SK-N-SH (cell line): Measurements from ENCODE around the gene KIF6. TPM values are rescaled to one million over a fixed set of nuclear protein-coding genes. Genes with fewer than 3 reads are reported as not detected.
"Not testable (repeated sequence)": the region's sequence is repeated elsewhere in the genome, so short reads cannot be mapped to it uniquely, and the experiment has no call there.

Source experiments
- CTCF ChIA-PET: fragments of 300-600, 350-600 bp; formaldehyde crosslinking; extraction: SDS; loops from one replicate; lab custom pipeline; 2021; lab: Yijun Ruan, JAX
- POLR2A ChIA-PET: fragments of 350-600 bp; sonication (Branson Sonifier 250); formaldehyde crosslinking; extraction: SDS; loops from one replicate; lab custom pipeline; 2020; ENCODE audit warnings: antibody characterized with exemption, inconsistent platforms; lab: Yijun Ruan, JAX
- DNase-seq: peaks from one replicate; pipeline ENCODE4 v3.0.0; 2012
- H2AFZ ChIP-seq: fragments of 200-600 bp; sonication (generic); 2 replicates; pipeline ENCODE4 v1.8.1; 2016; ENCODE audit warnings: antibody characterized with exemption, mild to moderate bottlenecking, low read depth
- H3F3A ChIP-seq: fragments of 200-600 bp; sonication (generic); replicated peaks from 2 replicates; pipeline ENCODE3; 2016; ENCODE audit warnings: antibody characterized with exemption, mild to moderate bottlenecking; ENCODE audit not compliant: insufficient read depth
- H3K27ac ChIP-seq, 2 experiments: fragments of 200-500 bp in 1 of 2; fragments of 200-600 bp in 1 of 2; sonication (Bioruptor generic) in 1 of 2; sonication (generic), shearing (Covaris generic) in 1 of 2; 2 replicates each; pipeline versions ENCODE4 v1.5.1 to v1.6.1; 2014 to 2016; ENCODE audit warnings: low read depth in 2 of 2, inconsistent platforms in 1 of 2, low read length in 1 of 2, mild to moderate bottlenecking in 1 of 2, mixed read lengths in 1 of 2
- H3K27me3 ChIP-seq: fragments of 200-600 bp; sonication (generic), shearing (Covaris generic); 2 replicates; pipeline ENCODE4 v1.6.1; 2016; ENCODE audit warnings: mixed run types; ENCODE audit not compliant: insufficient read depth
- H3K36me3 ChIP-seq, 2 experiments: fragments of 200-500 bp in 1 of 2; fragments of 200-600 bp in 1 of 2; sonication (Bioruptor generic) in 1 of 2; sonication (generic) in 1 of 2; replicated peaks in 1 of 2; 2 replicates each; pipeline versions ENCODE3 to v1.5.1; 2014 to 2016; ENCODE audit warnings: low read length in 1 of 2, mild to moderate bottlenecking in 1 of 2; ENCODE audit not compliant: insufficient read depth in 2 of 2, control insufficient read depth in 1 of 2
- H3K4me1 ChIP-seq, 2 experiments: fragments of 200-500 bp in 1 of 2; fragments of 200-600 bp in 1 of 2; sonication (Bioruptor generic) in 1 of 2; sonication (generic), shearing (Covaris generic) in 1 of 2; 2 replicates each; pipeline versions ENCODE4 v1.5.1 to v1.6.1; 2014 to 2016; ENCODE audit warnings: low read depth in 1 of 2, low read length in 1 of 2, mixed run types in 1 of 2; ENCODE audit not compliant: insufficient read depth in 2 of 2, control insufficient read depth in 1 of 2
- H3K4me2 ChIP-seq: fragments of 200-600 bp; sonication (generic), shearing (Covaris generic); 2 replicates; pipeline ENCODE4 v1.6.1; 2017; ENCODE audit warnings: mixed run types
- H3K4me3 ChIP-seq, 2 experiments: fragments of 200-500 bp in 1 of 2; fragments of 200-600 bp in 1 of 2; sonication (Bioruptor generic) in 1 of 2; sonication (generic), shearing (Covaris generic) in 1 of 2; 2 replicates each; pipeline versions ENCODE4 v1.5.1 to v1.8.1; 2014 to 2016; ENCODE audit warnings: low read depth in 2 of 2, inconsistent platforms in 1 of 2, low read length in 1 of 2, mild to moderate bottlenecking in 1 of 2, mixed read lengths in 1 of 2, moderate library complexity in 1 of 2
- H3K79me2 ChIP-seq: fragments of 200-600 bp; sonication (generic); 2 replicates; pipeline ENCODE4 v1.8.1; 2017; ENCODE audit warnings: mild to moderate bottlenecking; ENCODE audit not compliant: insufficient read depth
- H3K9ac ChIP-seq: fragments of 200-600 bp; sonication (generic); 2 replicates; pipeline ENCODE4 v1.6.1; 2017; ENCODE audit warnings: mixed run types
- H3K9me2 ChIP-seq: fragments of 200-600 bp; sonication (generic); 2 replicates; pipeline ENCODE4 v1.6.1; 2017; ENCODE audit warnings: mixed run types
- H3K9me3 ChIP-seq: fragments of 200-600 bp; sonication (generic); 2 replicates; pipeline ENCODE4 v1.6.1; 2017; ENCODE audit warnings: mixed run types, mild to moderate bottlenecking, moderate library complexity
- H4K20me1 ChIP-seq: fragments of 200-600 bp; sonication (generic); 2 replicates; pipeline ENCODE4 v1.6.1; 2017; ENCODE audit warnings: mild to moderate bottlenecking, mixed run types; ENCODE audit not compliant: insufficient read depth
- EP300 ChIP-seq, 2 experiments: IDR thresholded peaks; 2 replicates each; pipeline versions ENCODE4 v1.4.0 to v1.6.1; 2012; ENCODE audit warnings: borderline replicate concordance in 1 of 2, low read depth in 1 of 2, low read length in 1 of 2
- FOSL2 ChIP-seq: IDR thresholded peaks from 2 replicates; pipeline ENCODE4 v1.4.0; 2012; ENCODE audit warnings: low read depth, mild to moderate bottlenecking, moderate library complexity, borderline replicate concordance
- IRF3 ChIP-seq: fragments of 150-350 bp; IDR thresholded peaks from 2 replicates; pipeline ENCODE4 v1.6.1; 2016; ENCODE audit warnings: mild to moderate bottlenecking, low read depth, low read length
- POLR2AphosphoS5 ChIP-seq: IDR thresholded peaks from 2 replicates; pipeline ENCODE4 v1.6.1; 2012; ENCODE audit warnings: low read depth, low read length
- TAF1 ChIP-seq: IDR thresholded peaks from 2 replicates; pipeline ENCODE4 v1.6.1; 2012; ENCODE audit warnings: low read depth, mild to moderate bottlenecking, low read length, moderate library complexity, borderline replicate concordance
- WGBS: methylation state at CpG from one replicate; pipeline ENCODE4 v1.1.6; 2017; ENCODE audit warnings: low lambda C conversion rate; 5-methylcytosine and 5-hydroxymethylcytosine counted together
- polyA plus RNA-seq, 3 experiments: library from polyadenylated mRNA; depleted of rRNA; stranded (reverse); fragments of >200 nt; gene quantifications; 2 replicates each; pipeline ENCODE4 v1.2.3, GENCODE V29; 2012
- TF ChIP-seq, protein P1 (sequence below): IDR thresholded peaks from 2 replicates; pipeline ENCODE4; 2012
- TF ChIP-seq, protein P2 (sequence below): IDR thresholded peaks from 2 replicates; pipeline ENCODE4 v1.4.0; 2012; ENCODE audit warnings: low read depth

Gene KIF6
- polyA plus RNA-seq, 1 of the 3 experiments (the other 2 are of a cell fraction), result 0.13 TPM

GRCh38 chr6:39678914-39679313 is 46.3 kb downstream of the KIF6 start:
- Histone ChIP-seq H3K79me2 (no peaks in the 10 kb centered on the region), H3K4me2 (no peak overlapping the region), H2AFZ (no peak overlapping the region), H3K9me3 (no peaks in the 10 kb centered on the region; the same call in 1 of the 2 replicates), H3K36me3 (no peaks in the 10 kb centered on the region), H4K20me1 (no peaks in the 10 kb centered on the region), H3K4me1 (peaks cover 0 to 3% of the 10 kb centered on the region in 2 experiments; a peak in 2 of 4 replicates), H3F3A (no peaks in the 10 kb centered on the region), H3K9ac (no peak overlapping the region), H3K27me3 (no peaks in the 10 kb centered on the region)
- DNase-seq, result peak; percentile 5
- POLR2A ChIA-PET, result no interaction called here
- WGBS, result 45% methylated on average over 2 of the region's 2 CpGs
- TF ChIP-seq EP300 (IDR thresholded peaks at IDR 0.05; ENCODE audit: borderline replicate concordance in 1 of 2, low read depth in 1 of 2, low read length in 1 of 2), result peak in 1 of 2 experiments; percentile 25; a peak in 1 of 4 replicates
- TF ChIP-seq FOSL2, result no peak
- TF ChIP-seq, protein P1, sequence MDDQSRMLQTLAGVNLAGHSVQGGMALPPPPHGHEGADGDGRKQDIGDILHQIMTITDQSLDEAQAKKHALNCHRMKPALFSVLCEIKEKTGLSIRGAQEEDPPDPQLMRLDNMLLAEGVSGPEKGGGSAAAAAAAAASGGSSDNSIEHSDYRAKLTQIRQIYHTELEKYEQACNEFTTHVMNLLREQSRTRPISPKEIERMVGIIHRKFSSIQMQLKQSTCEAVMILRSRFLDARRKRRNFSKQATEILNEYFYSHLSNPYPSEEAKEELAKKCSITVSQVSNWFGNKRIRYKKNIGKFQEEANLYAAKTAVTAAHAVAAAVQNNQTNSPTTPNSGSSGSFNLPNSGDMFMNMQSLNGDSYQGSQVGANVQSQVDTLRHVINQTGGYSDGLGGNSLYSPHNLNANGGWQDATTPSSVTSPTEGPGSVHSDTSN, result no peak
- no peak for TF ChIP-seq TAF1
- TF ChIP-seq, all 33 proteins: peak for 1
- Histone ChIP-seq H3K9me2 (no peaks in the 10 kb centered on the region), H3K4me3 (no peak overlapping the region), H3K27ac (peak overlapping the region in 1 of 2 experiments; percentile 47; a peak in 2 of 4 replicates)
- CTCF ChIA-PET, result no interaction called here

DNA sequence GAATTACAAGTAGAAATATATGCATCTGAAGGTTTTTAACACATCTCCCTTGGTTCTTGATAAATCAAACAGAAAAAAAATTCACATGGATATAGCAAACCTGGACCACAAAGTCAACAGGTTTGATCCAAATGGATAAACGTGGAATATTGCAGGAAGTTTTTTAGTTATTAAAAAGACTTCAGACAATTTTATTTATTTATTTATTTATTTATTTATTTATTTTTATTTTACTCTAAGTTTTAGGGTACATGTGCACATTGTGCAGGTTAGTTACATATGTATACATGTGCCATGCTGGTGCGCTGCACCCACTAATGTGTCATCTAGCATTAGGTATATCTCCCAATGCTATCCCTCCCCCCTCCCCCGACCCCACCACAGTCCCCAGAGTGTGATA is 47.9 kb downstream of the KIF6 start:
- H3K4me2 ChIP-seq, H3K36me3 ChIP-seq, POLR2A ChIA-PET, H3K79me2 ChIP-seq, H3K27me3 ChIP-seq, H3K4me1 ChIP-seq, H3K27ac ChIP-seq, H3F3A ChIP-seq, CTCF ChIA-PET, H3K9me2 ChIP-seq, DNase-seq, H4K20me1 ChIP-seq, H3K9me3 ChIP-seq, H3K4me3 ChIP-seq, H3K9ac ChIP-seq, H2AFZ ChIP-seq: not testable (repeated sequence)
- 50% methylated on average over 2 of the region's 3 CpGs for WGBS

DNA sequence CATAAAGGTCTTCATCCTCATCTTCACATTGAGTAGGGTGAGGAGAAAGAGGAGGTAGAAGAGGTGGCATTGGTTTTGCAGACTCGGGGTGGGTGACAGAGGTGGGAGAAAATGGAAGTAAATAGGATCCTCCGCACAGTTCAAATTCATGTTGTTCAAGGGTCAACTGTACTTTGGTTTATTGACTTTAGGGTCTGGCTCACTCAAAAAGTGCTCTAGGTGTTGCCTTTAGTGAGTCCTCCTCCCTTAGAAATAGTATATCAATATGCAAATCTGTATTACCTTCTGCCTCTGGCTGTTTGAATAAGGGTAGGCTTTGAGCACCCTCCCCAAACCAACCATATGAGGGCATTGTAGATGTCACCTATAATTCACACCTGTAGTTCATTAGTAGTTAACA is 54.7 kb downstream of the KIF6 start:
- Histone ChIP-seq H3K9me2 (no peaks in the 10 kb centered on the region), H3K4me1 (no peaks in the 10 kb centered on the region), H3K4me2 (no peak overlapping the region), H3K27ac (no peak overlapping the region), H3K27me3 (no peaks in the 10 kb centered on the region), H2AFZ (no peak overlapping the region), H4K20me1 (no peaks in the 10 kb centered on the region), H3K36me3 (no peaks in the 10 kb centered on the region), H3F3A (no peaks in the 10 kb centered on the region), H3K79me2 (no peaks in the 10 kb centered on the region), H3K4me3 (no peak overlapping the region), H3K9me3 (no peaks in the 10 kb centered on the region), H3K9ac (no peak overlapping the region)
- CTCF ChIA-PET, result no interaction called here
- 68% methylated on average over 2 of the region's 2 CpGs for WGBS
- TF ChIP-seq, protein P2, sequence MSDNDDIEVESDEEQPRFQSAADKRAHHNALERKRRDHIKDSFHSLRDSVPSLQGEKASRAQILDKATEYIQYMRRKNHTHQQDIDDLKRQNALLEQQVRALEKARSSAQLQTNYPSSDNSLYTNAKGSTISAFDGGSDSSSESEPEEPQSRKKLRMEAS, result no peak
- TF ChIP-seq POLR2AphosphoS5 (no peak), IRF3 (no peak)
- POLR2A ChIA-PET, result no interaction called here
- DNase-seq, result no peak
